Tibial nerve (tissue), 4 donors: ENCODE measurements around the gene HDHD5. TPM values are rescaled to one million over a fixed set of nuclear protein-coding genes. Genes with fewer than 3 reads are reported as not detected.

Source experiments
- DNase-seq, 2 donors: peaks; one replicate each; pipeline ENCODE4 v3.0.0-alpha.2; 2019; ENCODE audit warnings: low spot score in 2 of 2
- H3K27ac ChIP-seq, 4 donors: fragments of 200-600 bp; sonication (generic) in 3 of 4; one replicate each; pipeline ENCODE4 v1.5.1; 2017 to 2019; ENCODE audit warnings: mild to moderate bottlenecking in 1 of 4
- H3K27me3 ChIP-seq, 2 donors: fragments of 200-600 bp; sonication (generic) in 1 of 2; one replicate each; pipeline versions ENCODE4 v1.5.1 to v1.6.0; 2017 to 2019
- H3K36me3 ChIP-seq, 3 donors: fragments of 200-600 bp; sonication (generic); one replicate each; pipeline ENCODE4 v1.5.1; 2018 to 2019
- H3K4me1 ChIP-seq, 4 donors: fragments of 200-600 bp; sonication (generic) in 3 of 4; one replicate each; pipeline ENCODE4 v1.5.1; 2017 to 2019
- H3K4me3 ChIP-seq, 4 donors: fragments of 200-600 bp; sonication (generic) in 3 of 4; one replicate each; pipeline ENCODE4 v1.5.1; 2017 to 2019; ENCODE audit warnings: mild to moderate bottlenecking in 1 of 4, moderate library complexity in 1 of 4
- H3K9me3 ChIP-seq, 4 donors: fragments of 200-600 bp; sonication (generic) in 3 of 4; one replicate each; pipeline ENCODE4 v1.5.1; 2017 to 2019
- CTCF ChIP-seq, 5 experiments: fragments of 200-600 bp in 3 of 5; fragments of 450-650 bp in 2 of 5; sonication (generic) in 3 of 5; IDR thresholded peaks; one replicate each; pipeline ENCODE4 v1.5.1; 2016 to 2019; ENCODE audit warnings: antibody characterized with exemption in 5 of 5, mild to moderate bottlenecking in 3 of 5, moderate library complexity in 2 of 5
- EP300 ChIP-seq, 2 donors: sonication (generic); formaldehyde crosslinking; IDR thresholded peaks; one replicate each; pipeline ENCODE4 v1.6.1; 2017; ENCODE audit warnings: antibody characterized with exemption in 2 of 2, mild to moderate bottlenecking in 1 of 2
- POLR2A ChIP-seq, 2 donors: fragments of 450-650 bp; IDR thresholded peaks; one replicate each; pipeline ENCODE4 v1.6.1; 2017; ENCODE audit warnings: antibody characterized with exemption in 2 of 2, mild to moderate bottlenecking in 2 of 2, moderate library complexity in 2 of 2
- WGBS, 2 donors: methylation state at CpG; one replicate each; pipeline ENCODE4 v1.1.5; 2018; 5-methylcytosine and 5-hydroxymethylcytosine counted together
- total RNA-seq, 4 donors: library from RNA; depleted of rRNA; stranded (reverse); fragments of >200 nt; gene quantifications; one replicate each; pipeline ENCODE4 v1.1.0, GENCODE V29; 2016

The HDHD5 gene
- total RNA-seq, 4 donors from 2014 or later, result 34.7 to 51.3 (median 44.3) TPM

DNA sequence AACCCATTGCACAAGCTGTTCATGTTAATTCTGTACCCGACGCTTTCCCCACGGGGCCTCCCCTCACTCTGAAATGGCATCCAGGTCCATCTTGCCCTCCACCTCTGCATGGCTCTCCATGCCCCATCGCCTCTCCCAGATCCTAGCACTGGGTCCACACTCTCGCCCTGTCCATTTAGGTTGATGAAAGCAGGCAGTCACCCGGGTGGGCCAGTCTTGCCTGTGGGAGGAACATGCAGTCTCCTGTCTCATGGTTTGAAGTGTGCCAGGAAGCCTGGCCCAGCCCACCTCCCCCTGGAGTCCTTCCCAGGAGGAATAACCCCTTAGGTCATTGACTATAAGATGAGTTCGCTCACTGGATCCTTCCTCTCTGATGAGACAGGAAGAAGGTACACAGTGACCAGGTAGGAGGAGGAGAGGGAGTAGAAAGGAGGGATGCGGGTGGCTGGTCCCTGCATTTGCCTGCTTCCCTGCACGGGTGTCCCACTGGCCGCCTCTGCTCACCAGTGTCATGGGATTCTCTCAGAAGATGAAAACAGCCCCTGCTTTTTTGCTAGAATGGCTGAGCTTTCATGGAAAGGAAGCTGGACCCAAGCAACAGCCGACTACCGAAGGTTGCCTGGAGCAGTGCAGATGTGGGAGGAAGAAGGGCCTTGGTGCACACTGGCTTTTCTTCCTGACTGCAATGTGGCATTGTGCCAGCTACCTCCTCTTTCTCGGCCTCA is 44.7 kb downstream of the HDHD5 start:
- WGBS, 2 donors, result 66 to 69% methylated on average over 13 of the region's 13 CpGs
- H3K27ac ChIP-seq, result no peak overlapping the region
- H3K9me3 ChIP-seq, result no peaks in the 10 kb centered on the region
- DNase-seq, result no peak
- no peak overlapping the region for H3K4me3 ChIP-seq
- H3K4me1 ChIP-seq, result no peaks in the 10 kb centered on the region
- no peak for TF ChIP-seq EP300 (IDR thresholded peaks at IDR 0.05)
- no peak for TF ChIP-seq CTCF (IDR thresholded peaks at IDR 0.05)
- TF ChIP-seq POLR2A (IDR thresholded peaks at IDR 0.05), result no peak
- peaks cover 0 to 24% (median 7%) of the 10 kb centered on the region in 3 donors for H3K36me3 ChIP-seq
- peaks cover 0 to 8% of the 10 kb centered on the region in 2 donors for H3K27me3 ChIP-seq

GRCh38 chr22:17113600-17113999 is 45.5 kb downstream of the HDHD5 start:
- DNase-seq, result no peak
- Histone ChIP-seq H3K27me3 (peaks cover 0 to under 1% of the 10 kb centered on the region in 2 donors), H3K36me3 (peaks cover 0 to 32% (median 11%) of the 10 kb centered on the region in 3 donors), H3K4me1 (no peaks in the 10 kb centered on the region), H3K27ac (no peak overlapping the region), H3K4me3 (no peak overlapping the region), H3K9me3 (no peaks in the 10 kb centered on the region)
- 74 to 83% methylated on average over 8 of the region's 8 CpGs for WGBS, 2 donors
- TF ChIP-seq EP300 (IDR thresholded peaks at IDR 0.05) (no peak), CTCF (IDR thresholded peaks at IDR 0.05) (no peak), POLR2A (IDR thresholded peaks at IDR 0.05) (no peak)

DNA sequence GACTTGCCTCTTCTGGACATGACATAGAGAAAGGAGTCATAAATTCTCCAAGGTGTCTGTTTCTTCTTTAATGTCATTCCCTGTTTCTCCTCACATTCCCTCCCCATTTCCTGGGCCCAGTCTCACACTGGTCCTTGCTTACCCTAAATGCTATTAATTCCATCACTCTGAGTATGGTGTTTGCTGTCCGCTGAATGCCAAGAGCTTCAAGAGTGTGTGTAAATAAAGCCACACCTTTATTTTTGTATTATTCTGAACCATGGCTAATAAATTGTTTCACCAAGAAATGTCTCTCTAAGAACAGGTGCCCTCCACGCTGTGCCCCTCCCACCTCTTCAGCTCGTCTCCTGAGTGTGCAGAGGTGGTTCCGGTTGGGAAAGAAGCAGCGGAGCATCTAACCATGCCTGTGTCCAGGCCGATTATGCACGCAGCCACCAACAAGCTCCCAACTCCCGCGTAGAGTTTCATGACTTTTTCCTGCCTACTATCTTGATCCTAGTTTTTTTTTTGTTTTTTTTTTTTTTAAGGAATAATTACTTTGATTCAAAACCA is 46.5 kb downstream of the HDHD5 start:
- Histone ChIP-seq H3K27me3 (no peaks in the 10 kb centered on the region), H3K4me3 (no peak overlapping the region), H3K36me3 (peaks cover 0 to 42% (median 18%) of the 10 kb centered on the region in 3 donors), H3K9me3 (no peaks in the 10 kb centered on the region), H3K27ac (no peak overlapping the region), H3K4me1 (no peaks in the 10 kb centered on the region)
- 66 to 70% methylated on average over 9 of the region's 9 CpGs for WGBS, 2 donors
- no peak for DNase-seq
- no peak for TF ChIP-seq CTCF (IDR thresholded peaks at IDR 0.05)
- no peak for TF ChIP-seq EP300 (IDR thresholded peaks at IDR 0.05)
- no peak for TF ChIP-seq POLR2A (IDR thresholded peaks at IDR 0.05)

- Histone ChIP-seq H3K36me3 (peaks cover 0 to 58% (median 30%) of the 10 kb centered on the region in 3 donors), H3K4me1 (no peaks in the 10 kb centered on the region), H3K4me3 (no peak overlapping the region), H3K27ac (no peak overlapping the region), H3K9me3 (no peaks in the 10 kb centered on the region), H3K27me3 (no peaks in the 10 kb centered on the region)
- WGBS, 2 donors, result 73 to 76% methylated on average over 13 of the region's 13 CpGs
- no peak for DNase-seq
- no peak for TF ChIP-seq CTCF (IDR thresholded peaks at IDR 0.05)
- no peak for TF ChIP-seq EP300 (IDR thresholded peaks at IDR 0.05)
- no peak for TF ChIP-seq POLR2A (IDR thresholded peaks at IDR 0.05)
These were observed 48.1 kb downstream of the HDHD5 start for GRCh38 chr22:17110791-17111550.

DNA sequence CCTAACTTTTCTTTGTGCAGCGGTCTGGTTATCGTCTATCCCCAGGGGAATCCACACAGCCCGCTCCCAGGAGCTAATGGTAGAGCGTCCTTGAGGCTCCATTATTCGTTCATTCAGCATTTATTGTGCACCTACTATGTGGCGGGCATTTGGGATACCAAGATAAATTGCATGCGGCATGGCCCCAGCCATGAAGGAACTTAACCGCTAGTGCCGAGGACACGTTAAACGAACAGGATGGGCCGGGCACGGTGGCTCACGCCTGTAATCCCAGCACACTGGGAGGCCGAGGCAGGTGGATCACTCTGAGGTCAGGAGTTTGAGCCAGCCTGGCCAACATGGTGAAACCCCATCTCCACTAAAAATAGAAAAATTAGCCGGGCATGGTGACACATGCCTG is 49.1 kb downstream of the HDHD5 start:
- Histone ChIP-seq H3K27ac (no peak overlapping the region), H3K27me3 (no peaks in the 10 kb centered on the region), H3K9me3 (no peaks in the 10 kb centered on the region), H3K4me1 (no peaks in the 10 kb centered on the region), H3K36me3 (peaks cover 0 to 68% (median 38%) of the 10 kb centered on the region in 3 donors), H3K4me3 (no peak overlapping the region)
- DNase-seq, result no peak
- no peak for TF ChIP-seq EP300 (IDR thresholded peaks at IDR 0.05)
- no peak for TF ChIP-seq CTCF (IDR thresholded peaks at IDR 0.05)
- no peak for TF ChIP-seq POLR2A (IDR thresholded peaks at IDR 0.05)
- 86 to 89% methylated on average over 16 of the region's 16 CpGs for WGBS, 2 donors
